Right lobe of liver (tissue), 4 donors: ENCODE data around the gene CD59.

Experiments
- POLR2A ChIP-seq: fragments of 450-650 bp; IDR thresholded peaks from one replicate; pipeline ENCODE4 v1.6.1; 2017; ENCODE audit warnings: antibody characterized with exemption, mild to moderate bottlenecking
- TF ChIP-seq, protein P1 (sequence below), 4 donors: fragments of 200-600 bp in 3 of 4; fragments of 450-650 bp in 1 of 4; IDR thresholded peaks; one replicate each; pipeline versions ENCODE4 v1.5.1 to v1.8.0; 2016 to 2022; ENCODE audit warnings: antibody characterized with exemption in 4 of 4, mild to moderate bottlenecking in 2 of 4
- donor health status: DM: no; HTN: no; CAD: no.
- donor health status: DM: no; HTN: no; CAD: no.
- donor health status: DM: no; HTN: yes; CAD: no.

DNA sequence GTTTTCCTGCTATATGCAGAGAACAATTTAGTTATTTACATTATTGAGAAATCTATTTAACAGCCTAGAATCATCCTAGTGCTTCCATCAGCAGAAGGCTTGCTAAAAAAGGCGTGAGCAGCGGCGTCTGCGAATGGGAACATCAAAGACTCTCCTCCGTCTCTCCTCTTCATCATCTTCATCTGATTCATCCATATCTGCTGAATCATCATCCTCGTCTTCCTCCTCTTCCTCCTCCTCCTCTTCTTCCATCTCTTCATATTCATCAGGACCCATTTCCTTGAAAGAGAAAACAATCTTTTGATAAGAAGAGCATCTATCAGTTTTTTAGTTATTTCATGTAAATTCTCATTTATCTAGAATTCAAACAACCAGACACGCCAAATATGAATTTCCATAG is 5.6 kb upstream of the CD59 start:
- TF ChIP-seq, protein P1, sequence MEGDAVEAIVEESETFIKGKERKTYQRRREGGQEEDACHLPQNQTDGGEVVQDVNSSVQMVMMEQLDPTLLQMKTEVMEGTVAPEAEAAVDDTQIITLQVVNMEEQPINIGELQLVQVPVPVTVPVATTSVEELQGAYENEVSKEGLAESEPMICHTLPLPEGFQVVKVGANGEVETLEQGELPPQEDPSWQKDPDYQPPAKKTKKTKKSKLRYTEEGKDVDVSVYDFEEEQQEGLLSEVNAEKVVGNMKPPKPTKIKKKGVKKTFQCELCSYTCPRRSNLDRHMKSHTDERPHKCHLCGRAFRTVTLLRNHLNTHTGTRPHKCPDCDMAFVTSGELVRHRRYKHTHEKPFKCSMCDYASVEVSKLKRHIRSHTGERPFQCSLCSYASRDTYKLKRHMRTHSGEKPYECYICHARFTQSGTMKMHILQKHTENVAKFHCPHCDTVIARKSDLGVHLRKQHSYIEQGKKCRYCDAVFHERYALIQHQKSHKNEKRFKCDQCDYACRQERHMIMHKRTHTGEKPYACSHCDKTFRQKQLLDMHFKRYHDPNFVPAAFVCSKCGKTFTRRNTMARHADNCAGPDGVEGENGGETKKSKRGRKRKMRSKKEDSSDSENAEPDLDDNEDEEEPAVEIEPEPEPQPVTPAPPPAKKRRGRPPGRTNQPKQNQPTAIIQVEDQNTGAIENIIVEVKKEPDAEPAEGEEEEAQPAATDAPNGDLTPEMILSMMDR (IDR thresholded peaks at IDR 0.05) = no peak
- no peak for TF ChIP-seq POLR2A
